WTC11 (cell line): ENCODE results near the gene AQP9. TPM values are rescaled to one million over a fixed set of nuclear protein-coding genes. Genes with fewer than 3 reads are reported as not detected.

Experiments used
- ATAC-seq: fragments of 200-7000 bp; cut with Tn5 transposase; 2 replicates; pipeline ENCODE4 v1.10.0; 2021; ENCODE audit warnings: mild to moderate bottlenecking, moderate library complexity
- CTCF ChIA-PET: fragments of 300-600 bp; sonication (Branson Sonifier 250); formaldehyde crosslinking; loops from one replicate; lab custom pipeline; 2021; ENCODE audit warnings: antibody characterized with exemption; lab: Charles Lee
- POLR2A ChIA-PET: fragments of 350-600 bp; sonication (Branson Sonifier 250); formaldehyde crosslinking; loops from one replicate; lab custom pipeline; 2021; ENCODE audit warnings: antibody characterized with exemption; lab: Charles Lee
- DNase-seq: peaks from one replicate; pipeline ENCODE4 v3.0.0; 2021; ENCODE audit warnings: low spot score
- H3K27ac Mint-ChIP-seq: 2 replicates; pipeline ENCODE4 v1.8.0; 2021; ENCODE audit warnings: mixed read lengths
- H3K27me3 Mint-ChIP-seq: 2 replicates; pipeline ENCODE4 v1.8.0; 2021; ENCODE audit warnings: low read depth, mild to moderate bottlenecking, moderate library complexity, mixed read lengths
- H3K36me3 Mint-ChIP-seq: 2 replicates; pipeline ENCODE4 v1.8.0; 2021; ENCODE audit warnings: mixed read lengths
- H3K4me1 Mint-ChIP-seq: 2 replicates; pipeline ENCODE4 v1.8.0; 2022; ENCODE audit warnings: mixed read lengths
- H3K4me3 Mint-ChIP-seq: 2 replicates; pipeline ENCODE4 v1.8.0; 2021; ENCODE audit warnings: mild to moderate bottlenecking, moderate library complexity, mixed read lengths
- H3K9me3 Mint-ChIP-seq: 2 replicates; pipeline ENCODE4 v1.8.0; 2021; ENCODE audit warnings: mixed read lengths
- AFF4 ChIP-seq: sonication (generic); formaldehyde crosslinking; IDR thresholded peaks from 2 replicates; pipeline ENCODE4 v1.8.1; 2023; ENCODE audit warnings: mild to moderate bottlenecking, missing genetic modification reagents, borderline replicate concordance
- AR ChIP-seq: fragments of 250-450 bp; sonication (Bioruptor Pico); IDR thresholded peaks from 2 replicates; pipeline ENCODE4 v1.9.0; 2021; ENCODE audit warnings: mild to moderate bottlenecking
- ARID4B ChIP-seq: sonication (generic); formaldehyde crosslinking; IDR thresholded peaks from 2 replicates; pipeline ENCODE4 v1.8.0; 2023; ENCODE audit warnings: missing genetic modification reagents, mild to moderate bottlenecking, borderline replicate concordance
- CREB1 ChIP-seq: sonication (generic); formaldehyde crosslinking; IDR thresholded peaks from 2 replicates; pipeline ENCODE4 v1.8.0; 2023; ENCODE audit warnings: mild to moderate bottlenecking, missing genetic modification reagents
- CTCF ChIP-seq: fragments of 200-600 bp; IDR thresholded peaks from 2 replicates; pipeline ENCODE4 v1.8.0; 2022; ENCODE audit warnings: antibody characterized with exemption
- ELF4 ChIP-seq: sonication (generic); formaldehyde crosslinking; IDR thresholded peaks from 2 replicates; pipeline ENCODE4 v1.8.1; 2022; ENCODE audit warnings: low read depth, mild to moderate bottlenecking, moderate library complexity, missing genetic modification reagents
- ESRRA ChIP-seq: sonication (generic); formaldehyde crosslinking; IDR thresholded peaks from 2 replicates; pipeline ENCODE4 v1.8.1; 2022; ENCODE audit warnings: mild to moderate bottlenecking, missing genetic modification reagents, borderline replicate concordance
- FOXP4 ChIP-seq: sonication (generic); formaldehyde crosslinking; IDR thresholded peaks from 2 replicates; pipeline ENCODE4 v1.8.0; 2022; ENCODE audit warnings: mild to moderate bottlenecking, missing genetic modification reagents
- GRHL2 ChIP-seq: fragments of 250-450 bp; sonication (Bioruptor Pico); IDR thresholded peaks from 2 replicates; pipeline ENCODE4 v1.8.0; 2022; ENCODE audit warnings: mild to moderate bottlenecking, moderate library complexity; ENCODE audit not compliant: insufficient replicate concordance, severe bottlenecking
- HMGXB4 ChIP-seq: sonication (generic); formaldehyde crosslinking; IDR thresholded peaks from 2 replicates; pipeline ENCODE4 v1.8.1; 2023; ENCODE audit warnings: mild to moderate bottlenecking, moderate library complexity, missing genetic modification reagents
- JAZF1 ChIP-seq: fragments of 250-450 bp; sonication (Bioruptor Pico); IDR thresholded peaks from 2 replicates; pipeline ENCODE4 v1.9.0; 2021; ENCODE audit warnings: moderate library complexity, mild to moderate bottlenecking, inconsistent platforms
- JUN ChIP-seq: sonication (generic); formaldehyde crosslinking; IDR thresholded peaks from 2 replicates; pipeline ENCODE4 v1.8.0; 2023; ENCODE audit warnings: mild to moderate bottlenecking, missing genetic modification reagents
- KAT7 ChIP-seq: sonication (generic); formaldehyde crosslinking; IDR thresholded peaks from 2 replicates; pipeline ENCODE4 v1.8.1; 2023; ENCODE audit warnings: missing genetic modification reagents, mild to moderate bottlenecking, borderline replicate concordance
- NR3C1 ChIP-seq: sonication (generic); formaldehyde crosslinking; conservative IDR thresholded peaks from 2 replicates; pipeline ENCODE4 v1.8.1; 2023; ENCODE audit warnings: low read depth, mild to moderate bottlenecking, missing genetic modification reagents
- PREB ChIP-seq: sonication (generic); formaldehyde crosslinking; IDR thresholded peaks from 2 replicates; pipeline ENCODE4 v1.8.1; 2022; ENCODE audit warnings: mild to moderate bottlenecking, missing genetic modification reagents, moderate library complexity, borderline replicate concordance
- SMAD3 ChIP-seq: sonication (generic); formaldehyde crosslinking; IDR thresholded peaks from 2 replicates; pipeline ENCODE4 v1.8.0; 2022; ENCODE audit warnings: missing genetic modification reagents, mild to moderate bottlenecking, borderline replicate concordance
- SOX15 ChIP-seq: fragments of 250-450 bp; sonication (Bioruptor Pico); IDR thresholded peaks from 2 replicates; pipeline ENCODE4 v1.9.0; 2021; ENCODE audit warnings: mild to moderate bottlenecking
- SP1 ChIP-seq: sonication (generic); formaldehyde crosslinking; conservative IDR thresholded peaks from 2 replicates; pipeline ENCODE4 v1.8.1; 2022; ENCODE audit warnings: missing genetic modification reagents
- TP53 ChIP-seq: sonication (generic); formaldehyde crosslinking; IDR thresholded peaks from 2 replicates; pipeline ENCODE4 v1.8.1; 2023; ENCODE audit warnings: mild to moderate bottlenecking, missing genetic modification reagents
- total RNA-seq: library from RNA; stranded (reverse); gene quantifications from 3 replicates; pipeline ENCODE4 v1.2.3, GENCODE V29; 2021

Gene AQP9
- total RNA-seq, 1 experiment from 2014 or later, result 0.07 TPM

- TF ChIP-seq ARID4B, result no peak
- no peak for TF ChIP-seq TP53 (CRISPR knock-in tag)
- TF ChIP-seq JAZF1 (CRISPR knock-in tag), result no peak
- TF ChIP-seq CREB1 (CRISPR knock-in tag), result no peak
- no peak for TF ChIP-seq SOX15
- TF ChIP-seq HMGXB4 (CRISPR knock-in tag), result no peak
- no peak for TF ChIP-seq NR3C1 (CRISPR knock-in tag)
- no peak for TF ChIP-seq KAT7 (CRISPR knock-in tag)
Observed at GRCh38 chr15:58222679-58223078, 84.5 kb downstream of the AQP9 start (continued).

GRCh38 chr15:58223432-58223831 lies 85.3 kb downstream of the AQP9 start:
- Mint-ChIP-seq H3K4me3 (no peak overlapping the region), H3K4me1 (peaks cover 12% of the 10 kb centered on the region), H3K27me3 (no peaks in the 10 kb centered on the region; the same call in 1 of the 2 replicates), H3K9me3 (peaks cover 17% of the 10 kb centered on the region), H3K27ac (no peak overlapping the region), H3K36me3 (peaks cover 4% of the 10 kb centered on the region; the same call in 1 of the 2 replicates)
- DNase-seq (no peak), ATAC-seq (no peak)
- CTCF ChIA-PET, result interaction anchor here (1.0 to 2.2 kb wide), 3 partner anchors 11 to 642 kb away, joined by 3 to 20 read pairs (median 3); no protein-coding TSS in a partner anchor
- POLR2A ChIA-PET, result no interaction called here
- TF ChIP-seq SMAD3 (CRISPR knock-in tag) (no peak), PREB (CRISPR knock-in tag) (no peak), ELF4 (CRISPR knock-in tag) (no peak), AR (no peak), CTCF (no peak), ESRRA (CRISPR knock-in tag) (no peak), JUN (CRISPR knock-in tag) (no peak), AFF4 (CRISPR knock-in tag) (no peak), SP1 (CRISPR knock-in tag) (no peak), FOXP4 (CRISPR knock-in tag) (no peak), GRHL2 (CRISPR knock-in tag) (no peak)
